A549 (cell line): ENCODE data around the gene CYP8B1. TPM values are rescaled to one million over a fixed set of nuclear protein-coding genes. Genes with fewer than 3 reads are reported as not detected.

Experiments
- ATAC-seq, 2 experiments: fragments of 200-7000 bp in 1 of 2; fragments of >200 bp in 1 of 2; cut with Nextera tagmentation in 1 of 2; cut with Tn5 transposase in 1 of 2; 3 replicates each; pipeline versions ENCODE4 v1.8.0 to v1.9.1; 2018 to 2020; ENCODE audit warnings: mild to moderate bottlenecking in 1 of 2, moderate library complexity in 1 of 2
- CTCF ChIA-PET: fragments of 300-600 bp; sonication (Branson Sonifier 250); formaldehyde crosslinking; extraction: SDS; loops from one replicate; lab custom pipeline; 2021; ENCODE audit warnings: antibody characterized with exemption, inconsistent platforms; lab: Yijun Ruan, JAX
- POLR2A ChIA-PET: fragments of 350-600 bp; formaldehyde crosslinking; extraction: SDS; loops from one replicate; lab custom pipeline; 2021; ENCODE audit warnings: antibody characterized with exemption, inconsistent platforms; lab: Yijun Ruan, JAX
- DNase-seq, 2 experiments: peaks; one replicate each; pipeline versions ENCODE4 v3.0.0 to v3.0.0-alpha.2; 2011 to 2016; ENCODE audit warnings: low read depth in 1 of 2, low spot score in 1 of 2
- FAIRE-seq: peaks from 2 replicates; lab custom pipeline; 2011; peaks lifted over from hg19 to GRCh38; lab: Jason Lieb, UNC
- H3K27ac ChIP-seq, 2 experiments: fragments of >200 bp; sonication (Bioruptor Twin); formaldehyde crosslinking; 3 replicates each; pipeline ENCODE4 v1.5.1; 2016 to 2017
- H3K4me1 ChIP-seq: fragments of >200 bp; sonication (Bioruptor Twin); formaldehyde crosslinking; 3 replicates; pipeline ENCODE4 v1.6.1; 2016
- H3K4me2 ChIP-seq: fragments of >200 bp; sonication (Bioruptor Twin); formaldehyde crosslinking; 3 replicates; pipeline ENCODE4 v1.6.1; 2016
- H3K4me3 ChIP-seq: fragments of >200 bp; sonication (Bioruptor Twin); formaldehyde crosslinking; 3 replicates; pipeline ENCODE4 v1.5.1; 2016
- H3K9me3 ChIP-seq: fragments of >200 bp; sonication (Bioruptor Twin); formaldehyde crosslinking; 3 replicates; pipeline ENCODE4 v1.6.1; 2016
- BCL3 ChIP-seq: fragments of >200 bp; sonication (Bioruptor Twin); formaldehyde crosslinking; IDR thresholded peaks from 3 replicates; pipeline ENCODE4 v1.6.1; 2016
- CBX2 ChIP-seq: fragments of 200-600 bp; sonication (generic); IDR thresholded peaks from 2 replicates; pipeline ENCODE4 v1.6.1; 2016; ENCODE audit warnings: low read depth, mild to moderate bottlenecking, borderline replicate concordance
- CBX8 ChIP-seq: fragments of 200-600 bp; sonication (generic); IDR thresholded peaks from 2 replicates; pipeline ENCODE4 v1.6.1; 2016
- CHD2 ChIP-seq: fragments of 150-350 bp; IDR thresholded peaks from 2 replicates; pipeline ENCODE4 v1.6.1; 2014; ENCODE audit warnings: low read length; ENCODE audit not compliant: partially characterized antibody
- CHD4 ChIP-seq: fragments of 200-600 bp; sonication (generic); IDR thresholded peaks from 2 replicates; pipeline ENCODE4 v1.6.1; 2016; ENCODE audit warnings: antibody characterized with exemption, mild to moderate bottlenecking, borderline replicate concordance
- CTCF ChIP-seq: fragments of >200 bp; sonication (Bioruptor Twin); formaldehyde crosslinking; IDR thresholded peaks from 3 replicates; pipeline ENCODE4 v1.5.1; 2016
- E2F6 ChIP-seq: IDR thresholded peaks from 2 replicates; pipeline ENCODE4 v1.6.1; 2012; ENCODE audit warnings: low read depth, borderline replicate concordance
- EHF ChIP-seq: fragments of 250-450 bp; sonication (Bioruptor Pico); IDR thresholded peaks from 2 replicates; pipeline ENCODE4 v1.5.0; 2020; ENCODE audit warnings: mild to moderate bottlenecking
- EHMT2 ChIP-seq: fragments of 200-600 bp; sonication (generic); IDR thresholded peaks from 2 replicates; pipeline ENCODE4 v1.6.1; 2016; ENCODE audit warnings: antibody characterized with exemption, low read depth, mild to moderate bottlenecking, moderate library complexity
- ESRRA ChIP-seq: fragments of 150-350 bp; IDR thresholded peaks from 2 replicates; pipeline ENCODE4 v1.6.1; 2014; ENCODE audit warnings: mild to moderate bottlenecking, low read length, borderline replicate concordance
- FOSL2 ChIP-seq, 2 experiments: fragments of 450-650 bp in 1 of 2; fragments of >200 bp in 1 of 2; sonication (Bioruptor Twin) in 1 of 2; formaldehyde crosslinking; IDR thresholded peaks; 2 replicates each; pipeline versions ENCODE4 v1.5.0 to v1.6.1; 2016 to 2020; ENCODE audit warnings: mild to moderate bottlenecking in 1 of 2, moderate library complexity in 1 of 2
- FOXS1 ChIP-seq: fragments of 250-450 bp; sonication (Bioruptor Pico); IDR thresholded peaks from 2 replicates; pipeline ENCODE4 v1.5.0; 2020; ENCODE audit warnings: mild to moderate bottlenecking, moderate library complexity
- GATA3 ChIP-seq: IDR thresholded peaks from 2 replicates; pipeline ENCODE4 v1.6.1; 2012; ENCODE audit warnings: borderline replicate concordance
- HES2 ChIP-seq: fragments of >200 bp; sonication (Bioruptor Twin); formaldehyde crosslinking; IDR thresholded peaks from 2 replicates; pipeline ENCODE4 v1.6.1; 2016
- HEYL ChIP-seq: fragments of 250-450 bp; sonication (Bioruptor Pico); IDR thresholded peaks from 2 replicates; pipeline ENCODE4 v1.8.0; 2021; ENCODE audit warnings: mild to moderate bottlenecking, moderate library complexity
- HOXA7 ChIP-seq: fragments of 250-450 bp; sonication (Bioruptor Pico); IDR thresholded peaks from 2 replicates; pipeline ENCODE4 v1.5.0; 2020; ENCODE audit warnings: mild to moderate bottlenecking, moderate library complexity
- JUNB ChIP-seq: fragments of >200 bp; sonication (Bioruptor Twin); formaldehyde crosslinking; IDR thresholded peaks from 2 replicates; pipeline ENCODE4 v1.6.1; 2016
- KDM1A ChIP-seq: fragments of 200-600 bp; sonication (generic); IDR thresholded peaks from 2 replicates; pipeline ENCODE4 v1.6.1; 2016; ENCODE audit warnings: low read depth, mild to moderate bottlenecking
- MAZ ChIP-seq: fragments of 150-350 bp; IDR thresholded peaks from 2 replicates; pipeline ENCODE4 v1.6.1; 2014; ENCODE audit warnings: antibody characterized with exemption, low read depth, low read length, borderline replicate concordance
- NPAS2 ChIP-seq: fragments of 250-450 bp; sonication (Bioruptor Pico); IDR thresholded peaks from 2 replicates; pipeline ENCODE4 v1.8.0; 2022; ENCODE audit warnings: mild to moderate bottlenecking, moderate library complexity, borderline replicate concordance
- NR3C1 ChIP-seq: fragments of >200 bp; sonication (Bioruptor Twin); formaldehyde crosslinking; IDR thresholded peaks from 3 replicates; pipeline ENCODE4 v1.6.1; 2017
- RAD21 ChIP-seq, 2 experiments: fragments of >200 bp in 1 of 2; sonication (Bioruptor Twin) in 1 of 2; formaldehyde crosslinking in 1 of 2; IDR thresholded peaks in 1 of 2; conservative IDR thresholded peaks in 1 of 2; 2 replicates in 1 of 2; 3 replicates in 1 of 2; pipeline ENCODE4 v1.6.1; 2012 to 2018; ENCODE audit warnings: inconsistent platforms in 1 of 2
- SREBF2 ChIP-seq: fragments of 450-650 bp; IDR thresholded peaks from 2 replicates; pipeline ENCODE4 v1.6.1; 2014; ENCODE audit warnings: mild to moderate bottlenecking, moderate library complexity
- ZSCAN20 ChIP-seq: fragments of 250-450 bp; sonication (Bioruptor Pico); IDR thresholded peaks from 2 replicates; pipeline ENCODE4 v1.8.0; 2022; ENCODE audit warnings: mild to moderate bottlenecking, moderate library complexity
- WGBS: methylation state at CpG from one replicate; pipeline ENCODE4 v1.1.6; 2017; ENCODE audit errors: missing lambda C conversion rate; 5-methylcytosine and 5-hydroxymethylcytosine counted together
- polyA plus RNA-seq, 4 experiments: library from polyadenylated mRNA; depleted of rRNA in 3 of 4; stranded (reverse); fragments of >200 nt; fragmentation: RNase III in 1 of 4; extraction: RNeasy Plus Mini Kit Qiagen cat#74134 plus additional on column Dnase treatment in 1 of 4; gene quantifications; 2 replicates in 3 of 4; 3 replicates in 1 of 4; pipeline ENCODE4 v1.2.3, GENCODE V29; 2011 to 2017
- TF ChIP-seq, protein P1 (sequence below): fragments of 450-650 bp; IDR thresholded peaks from 2 replicates; pipeline ENCODE4 v1.6.1; 2014; ENCODE audit warnings: antibody characterized with exemption
- TF ChIP-seq, protein P2 (sequence below): IDR thresholded peaks from 2 replicates; pipeline ENCODE4 v1.6.1; 2012

The CYP8B1 gene
- polyA plus RNA-seq, 2 of the 4 experiments (the other 2 are of a cell fraction), result not detected

DNA sequence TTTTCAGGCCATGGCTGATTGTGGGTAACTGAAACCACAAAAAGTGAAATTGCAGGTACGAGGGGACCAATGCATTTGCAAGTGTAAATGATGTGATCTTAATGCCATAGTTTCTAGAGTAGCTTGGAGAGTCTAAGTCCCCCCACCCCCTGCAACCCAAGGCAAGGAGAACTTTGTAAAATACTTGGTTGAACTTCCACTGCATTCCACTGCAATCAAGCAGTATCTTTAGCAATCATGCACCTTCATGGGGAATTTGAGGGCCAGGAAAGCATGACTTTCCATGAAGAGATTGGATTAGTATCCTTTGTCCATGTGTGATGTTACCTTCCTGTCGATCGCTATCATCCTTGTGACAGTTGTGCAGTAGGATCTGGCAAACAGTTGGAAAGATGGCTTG lies 11.4 kb upstream of the CYP8B1 start:
- DNase-seq (no peak), ATAC-seq (no peak), FAIRE-seq (no peak)
- Histone ChIP-seq H3K9me3 (no peaks in the 10 kb centered on the region), H3K4me1 (no peaks in the 10 kb centered on the region), H3K4me3 (no peak overlapping the region), H3K4me2 (no peak overlapping the region)
- CTCF ChIA-PET, result no interaction called here
- POLR2A ChIA-PET, result no interaction called here
- 74% methylated on average over 3 of the region's 3 CpGs for WGBS
- TF ChIP-seq SREBF2, result no peak
- no peak for TF ChIP-seq FOSL2 (IDR thresholded peaks at IDR 0.05)
- TF ChIP-seq FOSL2 (CRISPR knock-in tag; IDR thresholded peaks at IDR 0.05), result no peak
- no peak for TF ChIP-seq E2F6
- no peak for TF ChIP-seq CTCF
- TF ChIP-seq RAD21 (conservative IDR thresholded peaks at IDR 0.05 in 1 of 2, IDR thresholded peaks at IDR 0.05 in 1 of 2), result no peak
- no peak for TF ChIP-seq CBX8
- no peak for TF ChIP-seq JUNB
- no peak for TF ChIP-seq HEYL (CRISPR knock-in tag)
- no peak for TF ChIP-seq HOXA7 (CRISPR knock-in tag)
- no peak for TF ChIP-seq EHF (CRISPR knock-in tag)
- TF ChIP-seq, protein P1, sequence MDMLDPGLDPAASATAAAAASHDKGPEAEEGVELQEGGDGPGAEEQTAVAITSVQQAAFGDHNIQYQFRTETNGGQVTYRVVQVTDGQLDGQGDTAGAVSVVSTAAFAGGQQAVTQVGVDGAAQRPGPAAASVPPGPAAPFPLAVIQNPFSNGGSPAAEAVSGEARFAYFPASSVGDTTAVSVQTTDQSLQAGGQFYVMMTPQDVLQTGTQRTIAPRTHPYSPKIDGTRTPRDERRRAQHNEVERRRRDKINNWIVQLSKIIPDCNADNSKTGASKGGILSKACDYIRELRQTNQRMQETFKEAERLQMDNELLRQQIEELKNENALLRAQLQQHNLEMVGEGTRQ, result no peak
- TF ChIP-seq, all 56 proteins: peak for 0
- H3K27ac ChIP-seq, result no peak overlapping the region

DNA sequence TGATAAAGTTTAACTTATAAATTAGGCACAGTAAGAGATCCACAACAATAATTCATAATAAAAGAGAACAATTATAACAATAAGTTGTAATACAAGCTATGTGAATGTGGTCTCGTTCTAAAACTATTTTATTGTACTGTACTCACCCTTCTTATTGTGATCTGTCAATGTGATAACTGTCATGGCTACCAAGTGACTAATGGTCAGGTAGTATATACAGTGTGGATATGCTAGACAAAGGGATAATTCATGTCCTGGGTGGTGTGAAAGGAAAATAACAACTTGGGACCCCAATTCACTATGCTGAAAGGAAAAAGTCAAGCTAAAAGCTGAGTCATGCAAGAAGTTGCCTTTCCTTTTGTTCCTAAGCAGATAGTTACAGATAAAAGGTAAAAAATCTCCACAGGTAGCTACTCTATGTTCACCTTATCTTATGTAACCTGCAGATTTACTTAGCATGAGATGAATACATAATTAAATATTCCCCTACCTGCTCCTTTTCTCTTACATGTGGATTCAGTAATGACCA lies 10.7 kb upstream of the CYP8B1 start:
- ChIA-PET CTCF (interaction anchor here (1.6 kb wide), 1 partner anchor 106 kb away, joined by 3 read pairs; no protein-coding TSS in a partner anchor), POLR2A (no interaction called here)
- Histone ChIP-seq H3K4me2 (no peak overlapping the region), H3K27ac (no peak overlapping the region), H3K4me3 (no peak overlapping the region), H3K9me3 (no peaks in the 10 kb centered on the region), H3K4me1 (no peaks in the 10 kb centered on the region)
- ATAC-seq, result no peak
- 10% methylated on average over 1 of the region's 1 CpG for WGBS
- no peak for DNase-seq
- no peak for FAIRE-seq
- TF ChIP-seq HES2 (no peak), FOXS1 (CRISPR knock-in tag) (no peak), CHD4 (no peak), RAD21 (conservative IDR thresholded peaks at IDR 0.05 in 1 of 2, IDR thresholded peaks at IDR 0.05 in 1 of 2) (no peak), NPAS2 (CRISPR knock-in tag) (no peak), NR3C1 (no peak), BCL3 (no peak), GATA3 (no peak), HEYL (CRISPR knock-in tag) (no peak), CHD2 (no peak), ESRRA (no peak), KDM1A (no peak), EHMT2 (no peak), CBX2 (no peak), ZSCAN20 (no peak), EHF (CRISPR knock-in tag) (no peak), E2F6 (no peak), MAZ (no peak), CBX8 (no peak)
- TF ChIP-seq, protein P2, sequence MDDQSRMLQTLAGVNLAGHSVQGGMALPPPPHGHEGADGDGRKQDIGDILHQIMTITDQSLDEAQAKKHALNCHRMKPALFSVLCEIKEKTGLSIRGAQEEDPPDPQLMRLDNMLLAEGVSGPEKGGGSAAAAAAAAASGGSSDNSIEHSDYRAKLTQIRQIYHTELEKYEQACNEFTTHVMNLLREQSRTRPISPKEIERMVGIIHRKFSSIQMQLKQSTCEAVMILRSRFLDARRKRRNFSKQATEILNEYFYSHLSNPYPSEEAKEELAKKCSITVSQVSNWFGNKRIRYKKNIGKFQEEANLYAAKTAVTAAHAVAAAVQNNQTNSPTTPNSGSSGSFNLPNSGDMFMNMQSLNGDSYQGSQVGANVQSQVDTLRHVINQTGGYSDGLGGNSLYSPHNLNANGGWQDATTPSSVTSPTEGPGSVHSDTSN, result no peak
